Measurements from ENCODE around the gene SULF2.

The SULF2 gene

GRCh38 chr20:47642118-47642517 lies 143.2 kb downstream of the SULF2 start:
- no peak for ATAC-seq
- TF ChIP-seq OSR1 (CRISPR knock-in tag; IDR thresholded peaks at IDR 0.05) (no peak), ESRRG (CRISPR knock-in tag; IDR thresholded peaks at IDR 0.05) (no peak), POU6F1 (CRISPR knock-in tag; IDR thresholded peaks at IDR 0.05; ENCODE audit: borderline replicate concordance, low read depth) (no peak), ZFP30 (CRISPR knock-in tag; IDR thresholded peaks at IDR 0.05) (no peak), ISL1 (CRISPR knock-in tag; IDR thresholded peaks at IDR 0.05) (no peak), BACH2 (CRISPR knock-in tag; IDR thresholded peaks at IDR 0.05; ENCODE audit: borderline replicate concordance) (no peak)

DNA sequence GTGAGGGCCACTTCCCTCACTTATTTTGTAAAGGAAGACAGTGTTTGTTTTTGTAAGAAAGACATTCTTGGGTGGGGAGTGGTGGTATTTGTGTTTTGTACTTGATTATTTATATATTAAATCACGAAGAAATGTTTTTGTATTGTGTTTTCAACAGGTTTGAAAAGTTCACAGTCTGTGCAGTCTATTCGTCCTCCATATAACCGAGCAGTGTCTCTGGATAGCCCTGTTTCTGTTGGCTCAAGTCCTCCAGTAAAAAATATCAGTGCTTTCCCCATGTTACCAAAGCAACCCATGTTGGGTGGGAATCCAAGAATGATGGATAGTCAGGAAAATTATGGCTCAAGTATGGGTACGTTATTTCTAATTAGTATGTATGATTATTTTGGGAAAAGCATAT lies 146.4 kb downstream of the SULF2 start:
- ATAC-seq = no peak

DNA sequence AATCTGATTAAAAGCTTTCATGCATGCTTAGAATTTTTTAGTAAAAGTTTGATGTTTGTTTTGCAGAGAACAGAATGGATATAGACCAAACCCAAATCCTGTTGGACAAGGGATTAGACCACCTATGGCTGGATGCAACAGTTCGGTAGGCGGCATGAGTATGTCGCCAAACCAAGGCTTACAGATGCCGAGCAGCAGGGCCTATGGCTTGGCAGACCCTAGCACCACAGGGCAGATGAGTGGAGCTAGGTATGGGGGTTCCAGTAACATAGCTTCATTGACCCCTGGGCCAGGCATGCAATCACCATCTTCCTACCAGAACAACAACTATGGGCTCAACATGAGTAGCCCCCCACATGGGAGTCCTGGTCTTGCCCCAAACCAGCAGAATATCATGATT lies 150.0 kb downstream of the SULF2 start:
- TF ChIP-seq TSHZ2 (CRISPR knock-in tag; IDR thresholded peaks at IDR 0.05) (no peak), ZNF70 (CRISPR knock-in tag; IDR thresholded peaks at IDR 0.05) (no peak), PPARA (CRISPR knock-in tag; IDR thresholded peaks at IDR 0.05; ENCODE audit: borderline replicate concordance) (no peak), CREB5 (CRISPR knock-in tag; IDR thresholded peaks at IDR 0.05; ENCODE audit: low read depth) (no peak)
- ATAC-seq = no peak

More for the DNA sequence above, 146.4 kb downstream of the SULF2 start:
- TF ChIP-seq POU6F1 (CRISPR knock-in tag; IDR thresholded peaks at IDR 0.05; ENCODE audit: borderline replicate concordance, low read depth) (no peak), ESRRG (CRISPR knock-in tag; IDR thresholded peaks at IDR 0.05) (no peak)

DNA sequence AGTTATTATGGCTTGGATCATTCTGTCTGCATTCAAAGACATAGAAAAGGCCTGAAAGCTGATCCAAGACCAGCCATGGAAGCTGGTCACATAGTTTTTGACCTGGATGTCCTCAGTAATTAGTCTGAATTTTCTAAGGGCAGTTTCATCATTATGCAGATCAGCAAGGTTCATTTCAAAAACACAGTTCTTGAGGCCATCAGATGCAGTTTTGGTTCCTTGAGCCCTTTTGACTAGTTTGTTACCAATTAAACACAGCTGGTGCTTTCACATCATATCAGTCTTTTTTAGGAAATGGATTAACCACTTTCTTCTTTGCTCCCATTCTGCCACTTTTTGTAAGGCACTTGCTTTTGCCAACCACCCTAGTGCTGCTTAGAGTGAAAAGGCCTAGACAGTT lies 154.2 kb downstream of the SULF2 start:
- ATAC-seq = no peak
- no peak for TF ChIP-seq RARB (CRISPR knock-in tag; IDR thresholded peaks at IDR 0.05)
- no peak for TF ChIP-seq CREB5 (CRISPR knock-in tag; IDR thresholded peaks at IDR 0.05; ENCODE audit: low read depth)
- no peak for TF ChIP-seq ISL1 (CRISPR knock-in tag; IDR thresholded peaks at IDR 0.05)
- no peak for TF ChIP-seq TCF4 (CRISPR knock-in tag; IDR thresholded peaks at IDR 0.05; ENCODE audit: borderline replicate concordance)
- TF ChIP-seq POU6F1 (CRISPR knock-in tag; IDR thresholded peaks at IDR 0.05; ENCODE audit: borderline replicate concordance, low read depth) = no peak
- TF ChIP-seq ZNF8 (CRISPR knock-in tag; IDR thresholded peaks at IDR 0.05) = no peak
- no peak for TF ChIP-seq ZC3H10 (CRISPR knock-in tag; IDR thresholded peaks at IDR 0.05)
- TF ChIP-seq ZNF70 (CRISPR knock-in tag; IDR thresholded peaks at IDR 0.05) = no peak
- no peak for TF ChIP-seq SNAI2 (CRISPR knock-in tag; IDR thresholded peaks at IDR 0.05)
- no peak for TF ChIP-seq TOX (CRISPR knock-in tag; IDR thresholded peaks at IDR 0.05; ENCODE audit: borderline replicate concordance)
- TF ChIP-seq BACH2 (CRISPR knock-in tag; IDR thresholded peaks at IDR 0.05; ENCODE audit: borderline replicate concordance) = no peak
- no peak for TF ChIP-seq CSDC2 (CRISPR knock-in tag; IDR thresholded peaks at IDR 0.05)
- no peak for TF ChIP-seq ZFP3 (CRISPR knock-in tag; IDR thresholded peaks at IDR 0.05)
- no peak for TF ChIP-seq GLIS3 (CRISPR knock-in tag; IDR thresholded peaks at IDR 0.05)
- no peak for TF ChIP-seq TSHZ2 (CRISPR knock-in tag; IDR thresholded peaks at IDR 0.05)
